Measurements from ENCODE around the gene REV3L.

Gene REV3L

GRCh38 chr6:111523484-111524167 is 40.6 kb upstream of the REV3L start:
- DNase-seq (ENCODE audit: low read depth in 1 of 2, low spot score in 1 of 2): no peak
- Histone ChIP-seq H3K4me3 (replicated peaks; ENCODE audit: insufficient read depth, low read length) (no peak overlapping the region), H3K27ac (replicated peaks) (no peak overlapping the region), H3K27me3 (ENCODE audit: insufficient read depth, poor library complexity, severe bottlenecking) (no peaks in the 10 kb centered on the region)
- no peak for TF ChIP-seq REST (IDR thresholded peaks at IDR 0.05; ENCODE audit: insufficient replicate concordance, low read depth)
- no peak for TF ChIP-seq GABPA (IDR thresholded peaks at IDR 0.05; ENCODE audit: low read depth)
- no peak for TF ChIP-seq POLR2AphosphoS5 (IDR thresholded peaks at IDR 0.05; ENCODE audit: low read depth)
- no peak for TF ChIP-seq CTCF (IDR thresholded peaks at IDR 0.05; ENCODE audit: insufficient read depth, low read length)
- TF ChIP-seq SPI1 (IDR thresholded peaks at IDR 0.05; ENCODE audit: borderline replicate concordance, low read depth): no peak

GRCh38 chr6:111522393-111523020 is 39.5 kb upstream of the REV3L start:
- H3K27ac ChIP-seq (replicated peaks): peak overlapping the region; percentile 2; the same call in 1 of the 2 replicates
- no peaks in the 10 kb centered on the region for H3K27me3 ChIP-seq (ENCODE audit: insufficient read depth, poor library complexity, severe bottlenecking)
- H3K4me3 ChIP-seq (replicated peaks; ENCODE audit: insufficient read depth, low read length): no peak overlapping the region
- peak; percentile 45; the same call in 1 of the 2 replicates for TF ChIP-seq SPI1 (IDR thresholded peaks at IDR 0.05; ENCODE audit: borderline replicate concordance, low read depth)
- TF ChIP-seq GABPA (IDR thresholded peaks at IDR 0.05; ENCODE audit: low read depth): no peak
- DNase-seq (ENCODE audit: low read depth in 1 of 2, low spot score in 1 of 2): peak in 1 of 2 experiments; percentile 58

- DNase-seq (ENCODE audit: low read depth in 1 of 2, low spot score in 1 of 2): no peak
- H3K4me3 ChIP-seq (replicated peaks; ENCODE audit: insufficient read depth, low read length): no peak overlapping the region
- H3K27ac ChIP-seq (replicated peaks): no peak overlapping the region
- TF ChIP-seq SPI1 (IDR thresholded peaks at IDR 0.05; ENCODE audit: borderline replicate concordance, low read depth): no peak
- TF ChIP-seq POLR2AphosphoS5 (IDR thresholded peaks at IDR 0.05; ENCODE audit: low read depth): no peak
- no peak for TF ChIP-seq REST (IDR thresholded peaks at IDR 0.05; ENCODE audit: insufficient replicate concordance, low read depth)
- no peak for TF ChIP-seq CTCF (IDR thresholded peaks at IDR 0.05; ENCODE audit: insufficient read depth, low read length)
- no peak for TF ChIP-seq GABPA (IDR thresholded peaks at IDR 0.05; ENCODE audit: low read depth)
- H3K27me3 ChIP-seq (ENCODE audit: insufficient read depth, poor library complexity, severe bottlenecking): no peaks in the 10 kb centered on the region
These were observed 38.7 kb upstream of the REV3L start for GRCh38 chr6:111521497-111522270.

- no peaks in the 10 kb centered on the region for H3K27me3 ChIP-seq (ENCODE audit: insufficient read depth, poor library complexity, severe bottlenecking)
- no peak overlapping the region for H3K4me3 ChIP-seq (replicated peaks; ENCODE audit: insufficient read depth, low read length)
- H3K27ac ChIP-seq (replicated peaks): no peak overlapping the region
- TF ChIP-seq REST (IDR thresholded peaks at IDR 0.05; ENCODE audit: insufficient replicate concordance, low read depth): no peak
- TF ChIP-seq GABPA (IDR thresholded peaks at IDR 0.05; ENCODE audit: low read depth): no peak
- TF ChIP-seq POLR2AphosphoS5 (IDR thresholded peaks at IDR 0.05; ENCODE audit: low read depth): no peak
- TF ChIP-seq CTCF (IDR thresholded peaks at IDR 0.05; ENCODE audit: insufficient read depth, low read length): no peak
- TF ChIP-seq SPI1 (IDR thresholded peaks at IDR 0.05; ENCODE audit: borderline replicate concordance, low read depth): no peak
- peak in 1 of 2 experiments; percentile 75 for DNase-seq (ENCODE audit: low read depth in 1 of 2, low spot score in 1 of 2)
These were observed 37.5 kb upstream of the REV3L start for GRCh38 chr6:111520524-111520923.

Measured in HL-60 (cell line).